ENCODE measurements around the gene ABCB10. TPM values are rescaled to one million over a fixed set of nuclear protein-coding genes. Genes with fewer than 3 reads are reported as not detected.

Gene ABCB10
- total RNA-seq, 2 experiments from 2014 or later = 29.8 to 31.1 TPM

DNA sequence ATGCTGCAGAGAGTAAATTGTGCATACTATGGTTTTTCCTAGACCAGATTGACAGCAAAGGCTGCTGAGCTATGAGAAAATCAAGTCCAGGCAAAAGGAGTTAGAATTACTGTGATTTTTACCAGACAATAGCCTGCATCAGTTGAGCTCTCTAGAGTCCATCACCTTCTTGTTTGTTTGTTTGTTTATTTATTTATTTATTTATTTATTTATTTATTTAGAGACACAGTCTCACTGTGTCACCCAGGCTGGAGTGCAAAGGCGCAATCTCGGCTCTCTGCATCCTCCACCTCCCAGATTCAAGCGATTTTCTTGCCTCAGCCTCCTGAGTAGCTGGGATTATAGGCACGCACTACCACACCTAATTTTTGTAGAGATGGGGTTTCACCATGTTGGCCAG, 24.2 kb upstream of the ABCB10 start:
- H3K4me1 Mint-ChIP-seq = peaks cover 2% of the 10 kb centered on the region
- no peak overlapping the region for H3K4me3 Mint-ChIP-seq
- H3K36me3 Mint-ChIP-seq (ENCODE audit: low read depth) = no peaks in the 10 kb centered on the region
- DNase-seq = no peak
- ChIA-PET POLR2A (no interaction called here), CTCF (no interaction called here)
- H3K27me3 Mint-ChIP-seq = peaks cover 7% of the 10 kb centered on the region
- no peak overlapping the region for H3K27ac Mint-ChIP-seq
- no peaks in the 10 kb centered on the region for H3K9me3 Mint-ChIP-seq

DNA sequence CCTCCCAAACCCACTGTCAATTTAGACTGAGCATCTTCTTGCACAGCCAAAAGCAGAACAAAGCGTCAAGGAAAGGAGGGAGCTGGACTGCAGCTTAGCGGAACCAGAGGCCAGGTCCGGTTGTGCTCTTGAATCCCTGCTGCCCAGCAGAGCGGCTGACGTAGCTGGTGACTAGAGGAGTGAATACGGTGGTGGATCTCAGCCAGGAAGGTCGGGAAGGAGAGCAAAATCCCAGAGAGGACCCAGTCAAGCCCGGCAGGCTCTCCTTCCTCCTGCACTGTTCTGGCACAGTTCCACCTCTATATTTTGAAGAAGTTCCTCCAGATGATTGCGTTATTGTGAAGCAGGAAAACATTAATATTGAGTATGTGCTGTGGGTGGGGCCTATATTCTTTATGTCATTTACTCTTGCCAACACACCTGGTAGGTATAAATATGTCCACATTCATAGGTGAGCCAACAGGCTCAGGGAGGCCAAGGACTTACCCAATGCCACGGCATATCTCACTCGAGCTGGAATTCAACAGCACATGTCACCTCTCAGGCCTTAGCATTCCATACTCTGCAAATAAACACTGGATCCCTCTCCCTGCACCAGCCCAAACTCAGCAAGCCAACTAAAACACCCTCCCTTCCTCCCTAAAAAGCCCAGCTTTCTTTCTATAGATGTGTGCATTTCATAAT, 23.6 kb upstream of the ABCB10 start:
- H3K27ac Mint-ChIP-seq = no peak overlapping the region
- CTCF ChIA-PET = no interaction called here
- DNase-seq = no peak
- no peaks in the 10 kb centered on the region for H3K36me3 Mint-ChIP-seq (ENCODE audit: low read depth)
- no peak overlapping the region for H3K4me3 Mint-ChIP-seq
- H3K4me1 Mint-ChIP-seq = peaks cover 2% of the 10 kb centered on the region
- POLR2A ChIA-PET = no interaction called here
- H3K9me3 Mint-ChIP-seq = no peaks in the 10 kb centered on the region
- H3K27me3 Mint-ChIP-seq = peaks cover 7% of the 10 kb centered on the region

DNA sequence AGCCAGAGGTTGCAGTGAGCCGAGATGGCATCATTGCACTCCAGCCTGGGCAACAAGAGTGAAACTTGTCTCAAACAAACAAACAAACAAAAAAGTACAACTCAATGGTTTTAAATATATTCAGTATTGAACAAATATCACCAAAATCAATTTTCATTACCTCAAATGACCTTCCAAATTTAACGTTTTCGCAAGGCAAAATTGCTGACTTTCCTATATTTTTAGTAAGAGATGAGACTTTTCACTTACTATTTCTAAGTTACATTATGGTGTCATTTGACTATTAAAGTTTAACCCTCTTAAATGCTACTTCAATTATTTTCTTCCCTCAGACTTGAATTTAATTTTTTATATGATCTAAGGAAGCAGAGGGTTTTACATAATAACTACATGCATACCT, 23.0 kb upstream of the ABCB10 start:
- Mint-ChIP-seq H3K4me3 (no peak overlapping the region), H3K4me1 (peaks cover 2% of the 10 kb centered on the region), H3K27me3 (peaks cover 7% of the 10 kb centered on the region), H3K9me3 (no peaks in the 10 kb centered on the region), H3K27ac (no peak overlapping the region), H3K36me3 (ENCODE audit: low read depth) (no peaks in the 10 kb centered on the region)
- DNase-seq = no peak
- ChIA-PET POLR2A (no interaction called here), CTCF (no interaction called here)

DNA sequence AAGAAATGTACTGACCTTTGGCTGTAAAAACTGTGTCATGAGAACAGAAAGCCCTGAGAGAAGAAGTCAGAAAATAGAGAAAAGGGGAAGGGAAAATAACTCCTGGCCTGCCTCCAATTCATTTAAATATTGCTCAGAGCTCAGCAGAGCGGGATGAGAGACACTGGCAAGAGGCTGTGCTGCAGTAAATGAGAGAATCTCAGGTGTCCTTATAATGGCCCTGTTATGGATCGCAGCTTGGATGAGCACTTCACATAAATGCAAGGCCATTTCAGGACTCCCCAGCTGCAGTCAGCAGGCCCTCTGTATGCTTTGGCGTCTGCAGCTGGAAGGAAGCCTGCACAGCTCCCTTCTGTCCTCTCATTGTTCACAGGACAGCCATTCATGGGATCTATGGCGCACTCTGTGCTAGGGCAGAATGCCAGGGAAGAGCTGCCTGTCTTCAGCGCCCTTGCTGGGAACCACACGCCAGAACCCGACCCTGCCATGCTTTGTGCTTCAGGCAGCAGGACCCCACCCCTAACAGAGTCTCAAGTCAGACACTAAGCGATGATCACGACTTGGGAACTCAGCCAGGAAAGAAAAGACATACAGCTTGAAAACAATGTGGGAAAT, 20.7 kb upstream of the ABCB10 start:
- CTCF ChIA-PET = no interaction called here
- POLR2A ChIA-PET = no interaction called here
- H3K4me1 Mint-ChIP-seq = peaks cover 2% of the 10 kb centered on the region
- H3K27me3 Mint-ChIP-seq = peaks cover 7% of the 10 kb centered on the region
- no peak for DNase-seq
- H3K4me3 Mint-ChIP-seq = no peak overlapping the region
- no peak overlapping the region for H3K27ac Mint-ChIP-seq
- H3K36me3 Mint-ChIP-seq (ENCODE audit: low read depth) = no peaks in the 10 kb centered on the region
- H3K9me3 Mint-ChIP-seq = no peaks in the 10 kb centered on the region

DNA sequence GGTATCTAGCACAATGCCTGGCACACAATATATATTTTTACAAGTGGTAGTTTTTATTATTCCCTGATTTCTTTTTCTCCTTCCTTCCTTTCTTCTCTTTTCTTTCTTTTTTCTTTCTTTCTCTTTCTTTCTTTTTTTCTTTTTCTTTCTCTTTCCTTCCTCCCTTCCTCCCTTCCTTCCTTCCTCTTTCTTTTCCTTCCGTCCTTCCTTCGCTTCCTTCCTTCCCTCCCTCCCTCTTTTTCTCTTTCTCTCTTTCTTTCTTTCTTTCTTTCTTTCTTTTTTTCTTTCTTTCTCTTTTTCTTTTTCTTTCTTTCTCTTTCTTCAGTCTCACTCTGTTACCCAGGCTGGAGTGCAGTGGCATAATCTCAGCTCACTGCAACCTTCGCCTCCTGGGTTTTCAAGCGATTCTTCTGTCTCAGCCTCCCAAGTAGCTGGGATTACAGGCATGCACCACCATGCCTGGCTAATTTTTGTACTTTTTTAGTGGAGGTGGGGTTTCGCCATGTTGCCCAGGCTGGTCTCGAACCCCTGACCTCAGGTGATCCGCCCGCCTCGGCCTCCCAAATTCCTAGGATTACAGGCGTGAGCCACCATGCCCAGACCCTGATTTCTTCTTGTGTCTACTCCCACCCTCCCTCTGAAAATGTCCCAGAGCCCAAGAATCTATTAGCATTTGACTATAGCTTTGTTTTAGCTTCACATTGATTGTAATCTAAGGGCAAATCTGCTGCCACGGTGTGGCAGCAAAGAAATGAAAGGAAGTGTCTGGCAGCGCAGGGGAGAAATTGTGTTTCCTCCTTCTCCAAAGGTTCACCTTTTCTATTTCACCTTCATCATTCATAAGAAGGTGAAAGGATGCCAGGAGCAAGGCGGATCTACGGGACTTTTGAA, 19.9 kb upstream of the ABCB10 start:
- ChIA-PET CTCF (no interaction called here), POLR2A (no interaction called here)
- Mint-ChIP-seq H3K4me3 (no peak overlapping the region), H3K27me3 (peaks cover 7% of the 10 kb centered on the region), H3K27ac (no peak overlapping the region), H3K9me3 (no peaks in the 10 kb centered on the region), H3K4me1 (peaks cover 2% of the 10 kb centered on the region), H3K36me3 (ENCODE audit: low read depth) (no peaks in the 10 kb centered on the region)
- DNase-seq = no peak

DNA sequence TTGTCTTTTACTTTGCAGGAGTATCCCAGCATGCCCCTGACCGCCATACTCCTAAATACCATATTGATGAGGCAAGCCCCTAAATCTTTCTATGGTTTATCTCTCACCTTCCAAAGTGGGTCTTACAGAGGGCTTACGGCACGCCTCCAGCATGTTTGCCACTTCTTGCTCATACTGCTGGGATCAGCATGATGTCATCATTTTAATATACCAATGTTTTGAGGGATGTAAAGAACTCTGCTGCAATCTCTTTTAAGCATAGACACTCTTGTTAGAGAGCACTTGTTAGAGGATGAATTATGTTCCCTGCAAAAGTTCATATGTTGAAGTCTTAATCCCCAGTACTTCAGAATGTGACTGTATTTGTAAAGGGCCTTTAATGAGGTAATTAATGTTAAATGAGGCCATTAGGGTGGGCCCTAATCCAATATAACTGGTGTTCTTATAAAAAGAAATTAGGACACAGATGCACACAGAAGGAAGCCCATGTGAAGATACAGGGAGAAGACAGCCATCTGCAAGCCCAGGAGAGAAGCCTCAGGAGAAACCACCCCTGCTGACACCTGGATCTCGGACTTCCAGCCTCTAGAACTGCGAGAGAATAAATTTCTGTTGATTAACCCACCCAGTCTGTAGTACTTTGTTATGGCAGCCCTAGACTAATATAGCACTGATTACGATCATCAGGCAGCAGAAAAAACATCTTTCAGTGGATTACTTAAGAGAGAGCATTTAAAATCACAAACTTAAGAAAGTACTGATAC, 16.4 kb upstream of the ABCB10 start:
- no peaks in the 10 kb centered on the region for H3K9me3 Mint-ChIP-seq
- POLR2A ChIA-PET = no interaction called here
- peaks cover 5% of the 10 kb centered on the region for H3K4me1 Mint-ChIP-seq
- H3K4me3 Mint-ChIP-seq = no peak overlapping the region
- H3K27ac Mint-ChIP-seq = no peak overlapping the region
- no peaks in the 10 kb centered on the region for H3K36me3 Mint-ChIP-seq (ENCODE audit: low read depth)
- CTCF ChIA-PET = no interaction called here
- DNase-seq = no peak
- peaks cover 7% of the 10 kb centered on the region for H3K27me3 Mint-ChIP-seq

DNA sequence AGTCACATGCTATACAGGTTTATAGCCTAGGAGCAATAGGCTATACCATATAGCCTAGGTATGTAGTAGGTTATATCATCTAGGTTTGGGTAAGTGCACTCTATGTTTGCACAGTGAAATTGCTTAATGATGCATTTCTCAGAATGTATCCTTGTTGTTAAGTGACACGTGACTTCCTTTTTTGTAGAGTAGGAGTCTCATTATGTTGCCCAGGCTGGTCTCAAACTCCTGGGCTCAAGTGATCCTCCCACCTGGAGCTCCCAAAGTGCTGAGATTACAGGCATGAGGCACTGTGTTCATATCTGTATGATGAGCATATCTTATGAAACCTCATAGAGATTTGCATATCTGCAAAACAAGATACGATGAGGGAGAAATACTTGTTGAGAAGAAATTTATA, 13.8 kb upstream of the ABCB10 start:
- Mint-ChIP-seq H3K9me3 (no peaks in the 10 kb centered on the region), H3K4me3 (no peak overlapping the region), H3K27me3 (no peaks in the 10 kb centered on the region), H3K4me1 (peaks cover 2% of the 10 kb centered on the region), H3K27ac (no peak overlapping the region), H3K36me3 (ENCODE audit: low read depth) (no peaks in the 10 kb centered on the region)
- POLR2A ChIA-PET = no interaction called here
- no peak for DNase-seq
- CTCF ChIA-PET = no interaction called here

DNA sequence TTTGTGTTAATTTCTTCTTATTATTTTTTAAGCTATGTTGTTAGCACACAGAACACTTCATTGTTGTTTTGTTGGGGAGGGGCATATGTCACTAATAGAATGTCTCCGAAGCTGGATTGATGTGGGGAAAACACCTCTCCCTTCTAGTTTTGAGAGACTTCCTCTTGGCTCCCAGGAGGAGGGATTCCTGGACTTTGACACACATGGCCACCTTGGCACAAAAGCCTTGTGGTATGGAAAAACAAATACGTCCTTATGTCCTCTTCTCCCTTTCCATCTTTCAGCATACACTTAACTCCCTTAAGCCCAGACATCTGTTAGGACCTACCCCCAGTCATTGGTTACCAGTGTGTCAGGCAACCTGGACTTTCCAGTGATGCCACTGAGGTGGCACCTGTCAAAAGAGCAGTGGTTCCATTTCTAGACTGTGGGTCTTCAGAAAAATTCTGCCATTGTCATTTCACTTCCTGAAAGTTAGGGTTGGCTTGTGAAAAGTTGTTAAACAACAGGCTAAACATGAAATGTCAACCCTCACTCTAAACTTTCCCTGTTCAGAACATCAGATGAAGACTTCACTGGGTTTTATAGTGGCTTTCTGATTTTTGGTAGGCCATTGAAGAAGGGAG, 12.5 kb upstream of the ABCB10 start:
- no peak overlapping the region for H3K27ac Mint-ChIP-seq
- CTCF ChIA-PET = no interaction called here
- DNase-seq = no peak
- POLR2A ChIA-PET = no interaction called here
- H3K4me3 Mint-ChIP-seq = no peak overlapping the region
- H3K4me1 Mint-ChIP-seq = peaks cover 2% of the 10 kb centered on the region
- no peaks in the 10 kb centered on the region for H3K9me3 Mint-ChIP-seq
- H3K36me3 Mint-ChIP-seq (ENCODE audit: low read depth) = no peaks in the 10 kb centered on the region
- H3K27me3 Mint-ChIP-seq = no peaks in the 10 kb centered on the region

DNA sequence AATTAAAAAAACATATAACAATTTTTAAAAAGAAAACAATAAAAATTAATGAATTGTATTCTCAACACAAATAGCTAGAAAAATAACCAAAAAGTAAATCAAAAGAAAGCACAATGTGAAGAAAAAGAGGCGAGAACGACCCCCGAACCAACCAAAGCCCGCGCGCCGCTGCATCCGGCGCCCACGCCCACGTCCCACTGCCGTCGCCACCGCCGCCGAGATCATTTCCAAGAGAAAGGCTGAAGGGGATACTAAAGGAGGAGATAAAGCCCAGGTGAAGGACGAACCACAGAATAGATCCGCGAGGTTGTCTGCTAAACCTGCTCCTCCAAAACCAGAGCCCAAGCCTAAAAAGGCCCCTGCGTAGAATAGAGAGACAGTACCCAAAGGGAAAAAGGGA, 11.8 kb upstream of the ABCB10 start:
- H3K4me3 Mint-ChIP-seq = no peak overlapping the region
- no peak for DNase-seq
- CTCF ChIA-PET = no interaction called here
- H3K27ac Mint-ChIP-seq = no peak overlapping the region
- no peaks in the 10 kb centered on the region for H3K9me3 Mint-ChIP-seq
- H3K27me3 Mint-ChIP-seq = peaks cover 1% of the 10 kb centered on the region
- no peaks in the 10 kb centered on the region for H3K36me3 Mint-ChIP-seq (ENCODE audit: low read depth)
- POLR2A ChIA-PET = no interaction called here
- H3K4me1 Mint-ChIP-seq = peaks cover 2% of the 10 kb centered on the region

DNA sequence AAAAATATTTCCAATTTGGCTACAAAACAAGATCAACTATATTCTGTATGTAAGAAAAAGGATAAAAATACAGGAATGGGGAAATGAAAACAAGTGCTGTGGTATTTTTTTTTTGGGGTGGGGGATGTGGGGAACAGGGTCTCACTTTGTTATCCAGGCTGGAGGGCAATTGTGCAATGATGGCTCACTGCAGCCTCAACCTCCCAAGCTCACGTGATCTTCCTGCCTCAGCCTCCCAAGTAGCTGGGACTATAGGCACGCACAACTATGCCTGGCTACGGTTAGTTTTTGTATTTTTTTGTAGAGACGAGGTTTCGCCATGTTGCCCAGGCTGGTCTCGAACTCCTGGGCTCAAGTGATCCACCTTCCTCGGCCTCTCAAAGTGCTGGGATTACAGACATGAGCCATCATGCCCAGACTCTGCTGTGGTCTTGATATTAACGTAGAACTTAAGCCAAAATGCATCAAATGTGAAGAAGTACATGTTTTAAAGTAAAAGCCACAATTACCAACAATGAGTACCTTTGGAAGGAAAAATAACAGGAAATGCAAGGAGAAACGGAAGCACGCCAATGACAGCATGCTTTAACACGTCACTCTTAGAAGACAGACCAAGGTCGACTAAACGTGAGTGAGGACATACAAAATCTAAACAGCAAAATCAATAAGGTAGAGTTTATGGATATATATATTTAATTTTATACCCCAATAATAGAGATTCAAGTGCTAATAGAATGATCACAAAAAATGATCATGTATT, 8.8 kb upstream of the ABCB10 start:
- H3K27ac Mint-ChIP-seq = no peak overlapping the region
- peaks cover under 1% of the 10 kb centered on the region for H3K4me1 Mint-ChIP-seq
- no peaks in the 10 kb centered on the region for H3K36me3 Mint-ChIP-seq (ENCODE audit: low read depth)
- POLR2A ChIA-PET = no interaction called here
- no peak for DNase-seq
- peaks cover 1% of the 10 kb centered on the region for H3K27me3 Mint-ChIP-seq
- H3K9me3 Mint-ChIP-seq = no peaks in the 10 kb centered on the region
- no peak overlapping the region for H3K4me3 Mint-ChIP-seq
- CTCF ChIA-PET = no interaction called here

DNA sequence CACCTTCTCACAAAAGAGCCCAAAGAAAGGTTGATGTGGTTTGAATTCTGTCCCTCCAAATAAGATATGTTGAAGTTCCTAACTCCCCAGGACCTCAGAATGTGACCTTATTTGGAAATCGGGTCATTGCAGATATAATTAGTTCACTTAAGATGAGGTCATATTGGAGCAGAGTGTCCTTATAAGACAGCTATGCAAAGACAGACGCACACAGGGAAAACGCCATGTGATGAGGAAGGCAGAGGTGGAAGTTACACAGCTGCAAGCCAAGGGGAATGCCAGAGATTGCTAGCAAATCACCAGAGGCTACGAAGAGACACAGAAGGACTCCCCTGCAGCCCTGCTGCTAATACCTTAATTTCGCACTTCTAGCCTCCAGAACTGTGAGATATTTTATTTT, 5.2 kb upstream of the ABCB10 start:
- ChIA-PET POLR2A (interaction anchor here (0.9 kb wide), 1 partner anchor 62 kb away, joined by 5 read pairs; the partner anchor contains the start of genes TAF5L and URB2), CTCF (no interaction called here)
- DNase-seq = no peak
- peaks cover 2% of the 10 kb centered on the region for H3K36me3 Mint-ChIP-seq (ENCODE audit: low read depth)
- H3K4me1 Mint-ChIP-seq = peaks cover 11% of the 10 kb centered on the region
- no peak overlapping the region for H3K27ac Mint-ChIP-seq
- no peak overlapping the region for H3K4me3 Mint-ChIP-seq
- no peaks in the 10 kb centered on the region for H3K9me3 Mint-ChIP-seq
- peaks cover 6% of the 10 kb centered on the region for H3K27me3 Mint-ChIP-seq

DNA sequence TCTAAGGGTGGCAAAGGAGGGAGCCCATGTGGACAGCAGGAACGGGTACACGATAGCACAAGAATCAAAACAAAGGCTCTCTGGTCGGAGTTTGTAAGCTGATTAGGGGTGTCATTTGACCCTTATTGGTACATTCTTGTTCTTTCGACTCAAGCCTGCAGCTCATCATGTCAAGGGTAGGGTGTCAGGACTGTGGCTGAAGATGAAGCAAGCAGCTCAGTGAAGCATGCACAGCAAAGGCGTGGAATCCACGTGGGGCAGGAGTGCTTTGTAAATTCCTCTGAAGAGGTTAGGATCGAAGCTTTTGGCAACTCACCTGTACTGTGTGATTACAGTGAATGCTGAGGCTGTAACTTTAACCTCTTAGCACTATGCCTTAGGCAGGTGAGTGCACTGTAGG, 4.7 kb upstream of the ABCB10 start:
- peaks cover 11% of the 10 kb centered on the region for H3K4me1 Mint-ChIP-seq
- no peak overlapping the region for H3K4me3 Mint-ChIP-seq
- peaks cover 6% of the 10 kb centered on the region for H3K27me3 Mint-ChIP-seq
- no peaks in the 10 kb centered on the region for H3K9me3 Mint-ChIP-seq
- H3K36me3 Mint-ChIP-seq (ENCODE audit: low read depth) = peaks cover 2% of the 10 kb centered on the region
- ChIA-PET CTCF (no interaction called here), POLR2A (interaction anchor here (0.9 kb wide), 1 partner anchor 62 kb away, joined by 5 read pairs; the partner anchor contains the start of genes TAF5L and URB2)
- no peak overlapping the region for H3K27ac Mint-ChIP-seq
- DNase-seq = no peak
